ENCODE data around the gene TDRD7.

The TDRD7 gene

DNA sequence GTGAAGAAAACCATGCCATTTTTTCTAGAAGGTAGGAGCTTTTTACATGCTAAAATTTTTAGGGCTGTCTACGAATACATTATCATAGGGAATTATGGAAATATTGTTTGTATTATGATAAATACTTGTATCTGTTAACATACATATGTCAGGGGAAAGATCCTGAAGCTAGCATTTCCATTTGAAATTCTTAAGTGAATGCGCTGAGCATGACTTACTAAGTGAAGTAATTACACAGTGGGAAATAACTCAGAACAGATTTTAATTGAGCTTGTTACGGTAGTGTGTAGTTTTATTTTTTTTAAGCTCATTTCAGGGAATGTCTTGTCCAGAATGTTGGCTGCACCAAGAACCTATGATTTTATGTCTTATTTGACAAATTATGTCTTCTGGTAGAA is 19.1 kb downstream of the TDRD7 start:
- DNase-seq (ENCODE audit: low read depth): no peak
- no peak overlapping the region for H3K4me3 ChIP-seq (ENCODE audit: low read depth, low read length)
- TF ChIP-seq MYC (IDR thresholded peaks at IDR 0.05; ENCODE audit: low read depth, low read length): no peak
- TF ChIP-seq, protein P1, sequence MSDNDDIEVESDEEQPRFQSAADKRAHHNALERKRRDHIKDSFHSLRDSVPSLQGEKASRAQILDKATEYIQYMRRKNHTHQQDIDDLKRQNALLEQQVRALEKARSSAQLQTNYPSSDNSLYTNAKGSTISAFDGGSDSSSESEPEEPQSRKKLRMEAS (IDR thresholded peaks at IDR 0.05; ENCODE audit: low read depth, low read length): no peak
- no peak for TF ChIP-seq POLR2A (IDR thresholded peaks at IDR 0.05; ENCODE audit: extremely low read depth, insufficient read length)
- TF ChIP-seq, protein P2, sequence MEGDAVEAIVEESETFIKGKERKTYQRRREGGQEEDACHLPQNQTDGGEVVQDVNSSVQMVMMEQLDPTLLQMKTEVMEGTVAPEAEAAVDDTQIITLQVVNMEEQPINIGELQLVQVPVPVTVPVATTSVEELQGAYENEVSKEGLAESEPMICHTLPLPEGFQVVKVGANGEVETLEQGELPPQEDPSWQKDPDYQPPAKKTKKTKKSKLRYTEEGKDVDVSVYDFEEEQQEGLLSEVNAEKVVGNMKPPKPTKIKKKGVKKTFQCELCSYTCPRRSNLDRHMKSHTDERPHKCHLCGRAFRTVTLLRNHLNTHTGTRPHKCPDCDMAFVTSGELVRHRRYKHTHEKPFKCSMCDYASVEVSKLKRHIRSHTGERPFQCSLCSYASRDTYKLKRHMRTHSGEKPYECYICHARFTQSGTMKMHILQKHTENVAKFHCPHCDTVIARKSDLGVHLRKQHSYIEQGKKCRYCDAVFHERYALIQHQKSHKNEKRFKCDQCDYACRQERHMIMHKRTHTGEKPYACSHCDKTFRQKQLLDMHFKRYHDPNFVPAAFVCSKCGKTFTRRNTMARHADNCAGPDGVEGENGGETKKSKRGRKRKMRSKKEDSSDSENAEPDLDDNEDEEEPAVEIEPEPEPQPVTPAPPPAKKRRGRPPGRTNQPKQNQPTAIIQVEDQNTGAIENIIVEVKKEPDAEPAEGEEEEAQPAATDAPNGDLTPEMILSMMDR (IDR thresholded peaks at IDR 0.05; ENCODE audit: low read depth, low read length): no peak

DNA sequence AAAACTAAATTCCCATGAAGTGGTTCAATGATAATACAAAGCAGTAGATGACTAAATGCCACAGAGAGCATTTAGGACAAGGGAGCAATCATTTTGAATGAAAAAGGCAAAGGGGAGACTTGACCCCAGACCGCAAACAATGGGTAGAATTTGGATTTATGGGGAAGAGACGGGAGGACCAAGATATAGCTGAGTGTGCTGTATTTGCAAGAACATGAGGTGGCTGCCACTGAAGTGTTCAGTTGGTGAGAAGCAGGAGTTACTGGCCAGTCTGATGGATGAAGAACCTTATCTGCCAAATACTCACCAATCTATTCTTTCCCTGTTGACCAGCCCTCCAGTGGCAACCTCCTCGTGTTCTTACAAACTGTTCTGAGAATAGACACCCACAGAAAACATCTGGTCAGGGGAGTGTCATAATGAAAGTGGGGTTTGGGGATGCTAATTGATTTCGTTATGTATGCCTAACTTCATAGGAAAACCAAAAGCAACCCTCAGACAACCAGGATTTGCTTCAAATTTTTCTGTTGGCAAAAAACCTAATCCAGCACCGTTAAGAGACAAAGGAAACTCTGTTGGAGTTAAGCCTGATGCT is 19.8 kb downstream of the TDRD7 start:
- no peak for TF ChIP-seq MYC (IDR thresholded peaks at IDR 0.05; ENCODE audit: low read depth, low read length)
- no peak for TF ChIP-seq POLR2A (IDR thresholded peaks at IDR 0.05; ENCODE audit: extremely low read depth, insufficient read length)
- TF ChIP-seq, protein P2 (IDR thresholded peaks at IDR 0.05; ENCODE audit: low read depth, low read length): no peak
- TF ChIP-seq, protein P1 (IDR thresholded peaks at IDR 0.05; ENCODE audit: low read depth, low read length): no peak
- DNase-seq (ENCODE audit: low read depth): no peak
- no peak overlapping the region for H3K4me3 ChIP-seq (ENCODE audit: low read depth, low read length)

DNA sequence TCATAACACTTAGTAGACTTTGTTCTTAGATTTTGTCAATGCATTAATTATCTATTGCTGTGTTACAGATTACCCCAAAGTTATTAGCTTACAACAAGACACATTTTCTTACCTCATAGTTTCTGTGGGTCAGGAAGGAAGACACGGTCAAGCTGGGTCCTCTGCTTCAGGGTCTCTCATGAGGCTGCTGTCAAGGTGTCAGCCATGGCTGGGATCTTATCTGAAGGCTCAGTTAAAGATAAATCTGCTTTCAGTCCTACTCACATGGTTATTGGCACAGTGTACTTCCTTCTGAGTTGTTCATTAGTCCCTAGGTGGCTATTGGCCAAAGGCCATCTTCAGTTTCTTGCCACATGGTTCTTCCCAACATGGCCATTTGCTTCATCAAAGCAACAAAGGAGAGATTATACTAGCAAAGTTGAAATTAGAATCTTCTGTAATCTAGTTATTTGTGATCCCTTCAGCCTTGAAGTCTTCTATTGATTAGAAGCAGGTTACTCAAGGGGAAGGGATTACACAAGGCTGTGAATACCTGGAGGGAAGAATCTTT is 25.2 kb downstream of the TDRD7 start:
- no peak overlapping the region for H3K4me3 ChIP-seq (ENCODE audit: low read depth, low read length)
- no peak for DNase-seq (ENCODE audit: low read depth)
- no peak for TF ChIP-seq MYC (IDR thresholded peaks at IDR 0.05; ENCODE audit: low read depth, low read length)
- TF ChIP-seq POLR2A (IDR thresholded peaks at IDR 0.05; ENCODE audit: extremely low read depth, insufficient read length): no peak
- TF ChIP-seq, protein P2 (IDR thresholded peaks at IDR 0.05; ENCODE audit: low read depth, low read length): no peak
- TF ChIP-seq, protein P1 (IDR thresholded peaks at IDR 0.05; ENCODE audit: low read depth, low read length): no peak

DNA sequence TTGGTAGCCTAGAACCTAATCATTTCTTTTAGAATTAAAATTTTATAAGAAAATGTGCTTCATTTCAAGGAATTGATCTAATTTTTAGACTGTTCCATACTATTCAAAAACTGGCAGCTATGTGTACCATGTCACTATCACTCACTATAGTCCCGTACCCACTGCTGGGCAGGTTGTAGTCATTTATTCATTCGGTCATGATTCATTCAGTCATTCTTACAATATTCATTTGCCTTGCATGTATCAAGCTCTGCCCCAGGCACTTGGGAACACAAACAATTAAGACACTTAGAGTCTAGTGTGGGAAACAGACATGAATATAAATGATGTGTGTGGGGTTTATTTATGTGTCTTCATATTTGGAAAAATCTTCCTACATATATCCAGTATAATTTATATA is 26.4 kb downstream of the TDRD7 start:
- no peak overlapping the region for H3K4me3 ChIP-seq (ENCODE audit: low read depth, low read length)
- DNase-seq (ENCODE audit: low read depth): no peak
- TF ChIP-seq POLR2A (IDR thresholded peaks at IDR 0.05; ENCODE audit: extremely low read depth, insufficient read length) (no peak), MYC (IDR thresholded peaks at IDR 0.05; ENCODE audit: low read depth, low read length) (no peak)
- TF ChIP-seq, protein P1 (IDR thresholded peaks at IDR 0.05; ENCODE audit: low read depth, low read length): no peak
- TF ChIP-seq, protein P2 (IDR thresholded peaks at IDR 0.05; ENCODE audit: low read depth, low read length): no peak

DNA sequence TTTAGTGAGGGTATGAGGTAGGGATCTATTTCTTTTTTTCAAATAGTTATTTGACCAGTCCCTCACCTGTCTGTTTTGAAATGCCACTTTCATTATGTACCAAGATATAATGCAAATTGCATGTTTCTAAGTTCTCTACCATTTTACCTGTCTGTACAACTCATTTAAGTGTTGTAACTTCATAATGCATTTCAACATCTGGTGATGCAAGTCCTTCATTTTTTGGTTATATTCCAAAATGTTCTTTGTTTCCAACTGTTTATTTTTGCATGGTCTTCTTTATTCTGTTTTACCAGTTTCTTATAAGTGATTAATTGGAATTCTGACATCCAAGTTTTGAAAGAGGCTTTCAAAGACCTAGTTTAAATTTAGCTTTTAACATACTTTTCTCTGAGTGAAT is 26.8 kb downstream of the TDRD7 start:
- no peak for DNase-seq (ENCODE audit: low read depth)
- TF ChIP-seq, protein P2 (IDR thresholded peaks at IDR 0.05; ENCODE audit: low read depth, low read length): no peak
- TF ChIP-seq POLR2A (IDR thresholded peaks at IDR 0.05; ENCODE audit: extremely low read depth, insufficient read length) (no peak), MYC (IDR thresholded peaks at IDR 0.05; ENCODE audit: low read depth, low read length) (no peak)
- TF ChIP-seq, protein P1 (IDR thresholded peaks at IDR 0.05; ENCODE audit: low read depth, low read length): no peak
- H3K4me3 ChIP-seq (ENCODE audit: low read depth, low read length): no peak overlapping the region

Measured in NB4 (cell line).